Measurements from ENCODE around the gene CAMKK2.
A peak's percentile ranks its signal among the peaks of the same experiment; 100 is the strongest.
"Not testable (repeated sequence)": the region's sequence is repeated elsewhere in the genome, so short reads cannot be mapped to it uniquely, and the experiment has no call there.

The CAMKK2 gene

GRCh38 chr12:121318121-121318520 is 21.6 kb upstream of the CAMKK2 start:
- Histone ChIP-seq H3K27me3 (ENCODE audit: low read depth) (no peaks in the 10 kb centered on the region), H3K9me3 (no peaks in the 10 kb centered on the region), H3K4me3 (no peak overlapping the region), H3K36me3 (replicated peaks) (peaks cover 47% of the 10 kb centered on the region), H3K4me1 (no peaks in the 10 kb centered on the region)
- in situ Hi-C loops (cut with MboI; ENCODE audit: low sequenced_read_pairs) = no loop called here
- no peak for DNase-seq (ENCODE audit: low spot score in 2 of 2)

- no peaks in the 10 kb centered on the region for H3K4me1 ChIP-seq
- peaks cover 50% of the 10 kb centered on the region for H3K36me3 ChIP-seq (replicated peaks)
- no peak for DNase-seq (ENCODE audit: low spot score in 2 of 2)
- H3K27me3 ChIP-seq (ENCODE audit: low read depth) = no peaks in the 10 kb centered on the region
- H3K4me3 ChIP-seq = no peak overlapping the region
- in situ Hi-C loops (cut with MboI; ENCODE audit: low sequenced_read_pairs) = no loop called here
- H3K9me3 ChIP-seq = no peaks in the 10 kb centered on the region
Measured at GRCh38 chr12:121314431-121314830, 17.9 kb upstream of the CAMKK2 start.

GRCh38 chr12:121310231-121310630 is 13.7 kb upstream of the CAMKK2 start:
- H3K4me1 ChIP-seq; DNase-seq (ENCODE audit: low spot score in 2 of 2); H3K27me3 ChIP-seq (ENCODE audit: low read depth); H3K9me3 ChIP-seq; in situ Hi-C loops (cut with MboI; ENCODE audit: low sequenced_read_pairs); H3K4me3 ChIP-seq: not testable (repeated sequence)
- H3K36me3 ChIP-seq (replicated peaks) = peaks cover 40% of the 10 kb centered on the region

- peaks cover 37% of the 10 kb centered on the region for H3K36me3 ChIP-seq (replicated peaks)
- H3K9me3 ChIP-seq; in situ Hi-C loops (cut with MboI; ENCODE audit: low sequenced_read_pairs); H3K4me1 ChIP-seq; DNase-seq (ENCODE audit: low spot score in 2 of 2); H3K27me3 ChIP-seq (ENCODE audit: low read depth); H3K4me3 ChIP-seq: not testable (repeated sequence)
Measured at GRCh38 chr12:121307397-121307796, 10.9 kb upstream of the CAMKK2 start.

- no peak for DNase-seq (ENCODE audit: low spot score in 2 of 2)
- in situ Hi-C loops (cut with MboI; ENCODE audit: low sequenced_read_pairs) = no loop called here
- H3K27me3 ChIP-seq (ENCODE audit: low read depth) = no peaks in the 10 kb centered on the region
- H3K36me3 ChIP-seq (replicated peaks) = peaks cover 13% of the 10 kb centered on the region
- no peak overlapping the region for H3K4me3 ChIP-seq
- H3K4me1 ChIP-seq = no peaks in the 10 kb centered on the region
- H3K9me3 ChIP-seq = no peaks in the 10 kb centered on the region
Measured at GRCh38 chr12:121304306-121304705, 7.8 kb upstream of the CAMKK2 start.

GRCh38 chr12:121301876-121302275 is 5.4 kb upstream of the CAMKK2 start:
- H3K36me3 ChIP-seq (replicated peaks) = no peaks in the 10 kb centered on the region
- H3K27me3 ChIP-seq (ENCODE audit: low read depth) = no peaks in the 10 kb centered on the region
- no peak overlapping the region for H3K4me3 ChIP-seq
- DNase-seq (ENCODE audit: low spot score in 2 of 2) = no peak
- peaks cover 5% of the 10 kb centered on the region; the same call in 1 of the 2 replicates for H3K4me1 ChIP-seq
- H3K9me3 ChIP-seq = no peaks in the 10 kb centered on the region
- in situ Hi-C loops (cut with MboI; ENCODE audit: low sequenced_read_pairs) = no loop called here

- no peak overlapping the region for H3K4me3 ChIP-seq
- no peak for DNase-seq (ENCODE audit: low spot score in 2 of 2)
- in situ Hi-C loops (cut with MboI; ENCODE audit: low sequenced_read_pairs) = no loop called here
Measured at GRCh38 chr12:121300083-121300819, 3.7 kb upstream of the CAMKK2 start.

GRCh38 chr12:121299662-121300061 is 3.2 kb upstream of the CAMKK2 start:
- in situ Hi-C loops (cut with MboI; ENCODE audit: low sequenced_read_pairs) = no loop called here
- H3K9me3 ChIP-seq = no peaks in the 10 kb centered on the region
- no peak for DNase-seq (ENCODE audit: low spot score in 2 of 2)
- H3K36me3 ChIP-seq (replicated peaks) = 0 out of 2 replicates have a peak, but pooled peaks cover 3% of the 10 kb centered on the region
- no peaks in the 10 kb centered on the region for H3K27me3 ChIP-seq (ENCODE audit: low read depth)
- H3K4me1 ChIP-seq = peaks cover 11% of the 10 kb centered on the region
- no peak overlapping the region for H3K4me3 ChIP-seq

More at GRCh38 chr12:121300083-121300819, 3.7 kb upstream of the CAMKK2 start:
- Histone ChIP-seq H3K4me1 (peaks cover 5% of the 10 kb centered on the region), H3K36me3 (replicated peaks) (0 out of 2 replicates have a peak, but pooled peaks cover 3% of the 10 kb centered on the region), H3K27me3 (ENCODE audit: low read depth) (no peaks in the 10 kb centered on the region), H3K9me3 (no peaks in the 10 kb centered on the region)

GRCh38 chr12:121298411-121298810 is 1.9 kb upstream of the CAMKK2 start:
- H3K4me3 ChIP-seq; H3K27me3 ChIP-seq (ENCODE audit: low read depth); H3K9me3 ChIP-seq; DNase-seq (ENCODE audit: low spot score in 2 of 2); H3K36me3 ChIP-seq (replicated peaks); in situ Hi-C loops (cut with MboI; ENCODE audit: low sequenced_read_pairs): not testable (repeated sequence)
- H3K4me1 ChIP-seq = peaks cover 12% of the 10 kb centered on the region

- Histone ChIP-seq H3K36me3 (replicated peaks) (peaks cover 8% of the 10 kb centered on the region), H3K9me3 (no peaks in the 10 kb centered on the region), H3K4me1 (peaks cover 12% of the 10 kb centered on the region), H3K4me3 (peak overlapping the region; percentile 67), H3K27me3 (ENCODE audit: low read depth) (no peaks in the 10 kb centered on the region)
- in situ Hi-C loops (cut with MboI; ENCODE audit: low sequenced_read_pairs) = no loop called here
- no peak for DNase-seq (ENCODE audit: low spot score in 2 of 2)
Measured at GRCh38 chr12:121297435-121297991, 1.0 kb upstream of the CAMKK2 start.

- Histone ChIP-seq H3K4me3 (peak overlapping the region; percentile 89), H3K9me3 (no peaks in the 10 kb centered on the region), H3K36me3 (replicated peaks) (peaks cover 22% of the 10 kb centered on the region), H3K4me1 (peaks cover 12% of the 10 kb centered on the region), H3K27me3 (ENCODE audit: low read depth) (no peaks in the 10 kb centered on the region)
- peak in 1 of 2 experiments; percentile 47 for DNase-seq (ENCODE audit: low spot score in 2 of 2)
- in situ Hi-C loops (cut with MboI; ENCODE audit: low sequenced_read_pairs) = no loop called here
Measured at GRCh38 chr12:121295746-121296617, 527 bp downstream of the CAMKK2 start.

- peak; percentile 42 to 67 for DNase-seq (ENCODE audit: low spot score in 2 of 2)
- H3K27me3 ChIP-seq (ENCODE audit: low read depth) = no peaks in the 10 kb centered on the region
- peak overlapping the region; percentile 89 for H3K4me3 ChIP-seq
- peaks cover 23% of the 10 kb centered on the region for H3K36me3 ChIP-seq (replicated peaks)
- peaks cover 12% of the 10 kb centered on the region for H3K4me1 ChIP-seq
- H3K9me3 ChIP-seq = no peaks in the 10 kb centered on the region
- in situ Hi-C loops (cut with MboI; ENCODE audit: low sequenced_read_pairs) = no loop called here
Measured at GRCh38 chr12:121295116-121295745, 1.3 kb downstream of the CAMKK2 start.

- H3K9me3 ChIP-seq = no peaks in the 10 kb centered on the region
- no peaks in the 10 kb centered on the region for H3K27me3 ChIP-seq (ENCODE audit: low read depth)
- in situ Hi-C loops (cut with MboI; ENCODE audit: low sequenced_read_pairs) = no loop called here
- H3K4me3 ChIP-seq = no peak overlapping the region; the same call in 1 of the 2 replicates
- no peak for DNase-seq (ENCODE audit: low spot score in 2 of 2)
- H3K36me3 ChIP-seq (replicated peaks) = peaks cover 23% of the 10 kb centered on the region
- peaks cover 12% of the 10 kb centered on the region for H3K4me1 ChIP-seq
Measured at GRCh38 chr12:121294151-121294889, 2.2 kb downstream of the CAMKK2 start.
